Fibroblast of skin of left quadriceps (primary cell): ENCODE measurements around the gene COQ10A.

Source experiments
- DNase-seq, 2 experiments: peaks; one replicate each; pipeline ENCODE4 v3.0.0-alpha.2; 2013; ENCODE audit warnings: low read depth in 2 of 2

The COQ10A gene

DNA sequence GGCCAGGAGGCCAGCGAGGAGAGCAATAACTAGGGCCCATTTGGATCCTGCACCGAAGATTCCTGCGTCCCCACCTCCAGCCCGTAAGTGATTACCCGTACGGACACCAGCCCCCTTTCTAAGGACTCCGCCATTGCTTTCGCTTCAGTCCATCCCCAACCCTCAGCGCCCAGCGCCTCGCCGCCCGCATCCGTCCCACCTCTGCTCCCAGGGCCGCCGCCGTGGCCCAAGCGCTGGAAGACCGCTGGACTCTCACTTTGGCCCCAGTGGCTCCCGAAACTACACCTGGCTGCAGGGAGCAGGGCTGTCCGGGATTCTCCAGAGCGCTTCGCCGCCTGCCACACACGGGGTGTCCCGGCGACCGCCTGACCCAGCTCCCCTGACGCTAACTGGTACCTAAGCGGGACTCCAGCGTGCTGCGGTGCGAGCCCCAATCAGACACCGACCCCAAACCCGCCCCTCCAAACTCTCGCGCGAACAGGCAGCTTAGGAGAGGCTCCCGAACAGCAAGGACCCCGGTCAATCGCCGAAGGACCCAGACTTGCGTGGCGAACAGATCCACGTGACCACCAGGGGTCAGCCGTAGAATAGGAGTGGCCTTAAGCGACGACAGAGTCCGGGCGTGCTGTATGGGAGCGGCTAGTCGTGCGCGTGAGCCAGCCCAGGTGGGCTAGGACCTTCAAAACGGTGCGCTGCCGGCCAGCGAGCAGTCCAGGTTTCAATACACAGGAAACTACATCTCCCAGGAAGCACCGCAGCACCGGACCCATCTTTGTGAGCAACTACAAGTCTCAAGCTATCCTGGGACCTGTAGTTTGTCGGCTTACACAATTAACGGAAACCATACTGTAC, 49.1 kb downstream of the COQ10A start, which contains the start of gene CNPY2:
CNPY2 (minus strand) TSS at position 367 of the 852 bp plus-strand sequence. CDS start 771 bp downstream, outside the sequence.
- peak; percentile 91 to 92 for DNase-seq

DNA sequence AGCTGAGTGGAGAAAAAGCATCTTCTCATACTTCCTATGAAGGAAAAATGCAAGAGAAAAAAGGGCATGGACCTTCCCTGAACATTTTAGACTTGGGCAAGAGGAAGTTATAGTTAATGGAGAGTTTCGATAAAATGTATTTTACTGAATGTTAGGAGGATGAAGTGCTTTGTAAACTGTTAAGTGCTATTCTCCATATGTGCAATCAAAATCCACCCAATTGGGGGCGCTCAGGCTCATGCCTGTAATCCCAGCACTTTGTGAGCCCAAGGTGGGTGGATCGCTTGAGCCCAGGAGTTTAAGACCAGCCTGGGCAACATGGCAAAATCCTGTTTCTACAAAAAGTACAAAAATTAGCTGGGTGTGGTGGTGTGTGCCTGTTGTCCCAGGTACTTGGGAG, 50.9 kb downstream of the COQ10A start:
- DNase-seq = no peak
